NB4 (cell line): ENCODE results near the gene HDAC3.

Experiments used
- DNase-seq: peaks from one replicate; pipeline ENCODE4 v3.0.0; 2010; ENCODE audit warnings: low read depth
- H3K4me3 ChIP-seq: one replicate; pipeline ENCODE4 v1.5.1; 2011; ENCODE audit warnings: mild to moderate bottlenecking, low read depth, low read length, moderate library complexity
- CTCF ChIP-seq: IDR thresholded peaks from one replicate; pipeline ENCODE4 v1.5.1; 2012; ENCODE audit warnings: low read depth, low read length
- MAX ChIP-seq: IDR thresholded peaks from 2 replicates; pipeline ENCODE4 v1.6.1; 2011; ENCODE audit warnings: low read depth, low read length
- MYC ChIP-seq: IDR thresholded peaks from 2 replicates; pipeline ENCODE4 v1.6.1; 2011; ENCODE audit warnings: low read depth, low read length
- POLR2A ChIP-seq: IDR thresholded peaks from 2 replicates; pipeline ENCODE4 v1.6.1; 2011; ENCODE audit warnings: mild to moderate bottlenecking; ENCODE audit not compliant: insufficient read length; ENCODE audit errors: extremely low read depth

The HDAC3 gene

GRCh38 chr5:141672071-141672840 lies 35.6 kb upstream of the HDAC3 start:
- no peak overlapping the region for H3K4me3 ChIP-seq
- TF ChIP-seq MYC (no peak), MAX (no peak), CTCF (no peak), POLR2A (no peak)
- DNase-seq: no peak

GRCh38 chr5:141669520-141669919 lies 32.9 kb upstream of the HDAC3 start:
- DNase-seq: no peak
- no peak overlapping the region for H3K4me3 ChIP-seq
- TF ChIP-seq MAX (no peak), CTCF (peak; percentile 10)

- DNase-seq: no peak
- TF ChIP-seq POLR2A (no peak), CTCF (no peak), MAX (no peak), MYC (no peak)
- no peak overlapping the region for H3K4me3 ChIP-seq
Observed at GRCh38 chr5:141668601-141669265, 32.1 kb upstream of the HDAC3 start.

GRCh38 chr5:141665995-141666940 lies 29.6 kb upstream of the HDAC3 start:
- TF ChIP-seq MAX (no peak), CTCF (no peak), MYC (no peak), POLR2A (no peak)
- DNase-seq: no peak
- H3K4me3 ChIP-seq: no peak overlapping the region

GRCh38 chr5:141664733-141665461 lies 28.2 kb upstream of the HDAC3 start:
- TF ChIP-seq CTCF (peak; percentile 86), POLR2A (no peak), MAX (0 out of 2 replicates have a peak, but pooled peaks have one; percentile 33), MYC (peak; percentile 62)
- no peak overlapping the region for H3K4me3 ChIP-seq
- peak; percentile 83 for DNase-seq
